ENCODE measurements around the gene CAMKK1. TPM values are rescaled to one million over a fixed set of nuclear protein-coding genes. Genes with fewer than 3 reads are reported as not detected.

Gene CAMKK1
- total and polyA plus RNA-seq, 4 donors = 3.8 to 14.9 (median 9.4) TPM

DNA sequence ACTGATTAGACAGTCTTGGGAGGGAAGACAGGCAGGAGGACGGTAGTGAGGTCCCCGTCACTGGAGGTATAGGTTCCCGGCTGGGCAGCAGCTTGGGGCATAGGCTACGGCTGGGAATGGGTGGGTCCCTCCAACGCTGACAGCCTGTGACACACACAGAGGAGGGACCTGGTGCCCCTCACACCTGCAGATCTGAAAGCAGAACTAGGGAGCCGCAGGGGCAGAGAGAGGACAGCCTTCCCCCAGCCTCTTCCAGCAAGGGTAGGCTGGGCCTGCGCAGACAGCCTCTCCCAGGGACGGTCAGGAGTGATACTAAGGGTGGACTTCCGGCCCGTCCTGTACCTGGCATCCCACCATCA is 21.4 kb upstream of the CAMKK1 start:
- no peak for ATAC-seq (ENCODE audit: insufficient read depth, low FRiP score)
- 38 to 65% methylated on average over 10 of the region's 10 CpGs for WGBS, 2 donors
- no peak for DNase-seq
- TF ChIP-seq, protein P1, sequence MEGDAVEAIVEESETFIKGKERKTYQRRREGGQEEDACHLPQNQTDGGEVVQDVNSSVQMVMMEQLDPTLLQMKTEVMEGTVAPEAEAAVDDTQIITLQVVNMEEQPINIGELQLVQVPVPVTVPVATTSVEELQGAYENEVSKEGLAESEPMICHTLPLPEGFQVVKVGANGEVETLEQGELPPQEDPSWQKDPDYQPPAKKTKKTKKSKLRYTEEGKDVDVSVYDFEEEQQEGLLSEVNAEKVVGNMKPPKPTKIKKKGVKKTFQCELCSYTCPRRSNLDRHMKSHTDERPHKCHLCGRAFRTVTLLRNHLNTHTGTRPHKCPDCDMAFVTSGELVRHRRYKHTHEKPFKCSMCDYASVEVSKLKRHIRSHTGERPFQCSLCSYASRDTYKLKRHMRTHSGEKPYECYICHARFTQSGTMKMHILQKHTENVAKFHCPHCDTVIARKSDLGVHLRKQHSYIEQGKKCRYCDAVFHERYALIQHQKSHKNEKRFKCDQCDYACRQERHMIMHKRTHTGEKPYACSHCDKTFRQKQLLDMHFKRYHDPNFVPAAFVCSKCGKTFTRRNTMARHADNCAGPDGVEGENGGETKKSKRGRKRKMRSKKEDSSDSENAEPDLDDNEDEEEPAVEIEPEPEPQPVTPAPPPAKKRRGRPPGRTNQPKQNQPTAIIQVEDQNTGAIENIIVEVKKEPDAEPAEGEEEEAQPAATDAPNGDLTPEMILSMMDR (IDR thresholded peaks at IDR 0.05; ENCODE audit: control extremely low read depth, extremely low read depth) = no peak
- Histone ChIP-seq H3K9ac (ENCODE audit: insufficient read depth in 1 of 2, low read length in 2 of 2) (no peak overlapping the region), H3K9me3 (ENCODE audit: control insufficient read depth in 4 of 4, insufficient read depth in 3 of 4, low read length in 3 of 4) (no peaks in the 10 kb centered on the region), H3K27me3 (ENCODE audit: control insufficient read depth in 3 of 3, insufficient read depth in 3 of 3, low read length in 2 of 3) (no peaks in the 10 kb centered on the region), H3K27ac (ENCODE audit: low read depth in 1 of 2, low read length in 1 of 2) (peak overlapping the region in 1 of 2 donors; percentile 63), H3K36me3 (ENCODE audit: control insufficient read depth in 4 of 4, insufficient read depth in 4 of 4, low read length in 4 of 4) (no peaks in the 10 kb centered on the region), H3K4me1 (ENCODE audit: control insufficient read depth in 5 of 5, insufficient read depth in 5 of 5, low read length in 5 of 5) (peaks cover 0 to 33% (median 19%) of the 10 kb centered on the region in 5 donors), H3K4me3 (no peak overlapping the region)

DNA sequence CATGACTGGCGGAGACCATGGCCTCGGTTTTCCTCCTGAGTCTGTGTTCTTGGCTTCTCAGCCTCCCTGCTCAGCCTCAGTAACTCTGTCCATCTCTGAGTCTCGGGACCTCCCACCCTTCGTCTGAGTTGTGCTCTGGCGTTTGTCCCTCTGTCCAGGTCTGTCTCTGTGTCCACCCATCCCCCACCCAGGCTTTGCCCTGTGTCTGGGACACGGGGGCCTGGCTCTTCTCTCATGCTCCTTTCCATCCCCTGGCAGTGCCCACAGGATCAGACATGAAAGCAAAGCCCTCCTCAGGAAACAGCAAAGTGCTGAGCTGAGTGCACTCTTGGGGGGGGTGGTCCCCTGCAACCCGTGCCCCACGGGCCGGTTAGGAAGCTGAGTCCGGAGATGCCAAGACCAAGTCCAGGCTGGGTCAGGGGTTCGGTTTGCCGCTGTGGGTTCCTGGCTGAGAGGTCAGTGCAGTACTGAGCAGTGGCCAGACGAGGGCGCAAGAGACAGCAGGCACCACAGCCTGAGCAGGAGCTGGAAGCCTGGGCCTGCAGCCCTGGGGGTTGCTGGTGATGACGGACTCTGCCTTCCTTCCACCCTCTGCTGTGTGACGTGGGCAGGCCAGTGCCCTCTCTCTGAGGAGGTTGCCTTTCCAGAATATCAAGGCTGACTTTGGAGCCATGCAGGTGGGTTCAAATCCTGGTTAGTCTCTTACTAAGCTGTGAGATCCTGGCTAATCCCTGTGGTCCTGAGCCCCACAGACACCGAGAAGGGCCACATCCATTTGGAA is 20.9 kb upstream of the CAMKK1 start:
- TF ChIP-seq, protein P1 (IDR thresholded peaks at IDR 0.05; ENCODE audit: control extremely low read depth, extremely low read depth) = peak; percentile 98
- H3K4me3 ChIP-seq = no peak overlapping the region
- no peaks in the 10 kb centered on the region for H3K27me3 ChIP-seq (ENCODE audit: control insufficient read depth in 3 of 3, insufficient read depth in 3 of 3, low read length in 2 of 3)
- DNase-seq (peak; percentile 75 to 80 (median 77)), ATAC-seq (ENCODE audit: insufficient read depth, low FRiP score) (peak; percentile 88)
- peak overlapping the region in 1 of 2 donors; percentile 63 for H3K27ac ChIP-seq (ENCODE audit: low read depth in 1 of 2, low read length in 1 of 2)
- H3K36me3 ChIP-seq (ENCODE audit: control insufficient read depth in 4 of 4, insufficient read depth in 4 of 4, low read length in 4 of 4) = no peaks in the 10 kb centered on the region
- H3K9ac ChIP-seq (ENCODE audit: insufficient read depth in 1 of 2, low read length in 2 of 2) = no peak overlapping the region
- peaks cover 0 to 33% (median 19%) of the 10 kb centered on the region in 5 donors for H3K4me1 ChIP-seq (ENCODE audit: control insufficient read depth in 5 of 5, insufficient read depth in 5 of 5, low read length in 5 of 5)
- 25 to 27% methylated on average over 17 of the region's 17 CpGs for WGBS, 2 donors
- no peaks in the 10 kb centered on the region for H3K9me3 ChIP-seq (ENCODE audit: control insufficient read depth in 4 of 4, insufficient read depth in 3 of 4, low read length in 3 of 4)

DNA sequence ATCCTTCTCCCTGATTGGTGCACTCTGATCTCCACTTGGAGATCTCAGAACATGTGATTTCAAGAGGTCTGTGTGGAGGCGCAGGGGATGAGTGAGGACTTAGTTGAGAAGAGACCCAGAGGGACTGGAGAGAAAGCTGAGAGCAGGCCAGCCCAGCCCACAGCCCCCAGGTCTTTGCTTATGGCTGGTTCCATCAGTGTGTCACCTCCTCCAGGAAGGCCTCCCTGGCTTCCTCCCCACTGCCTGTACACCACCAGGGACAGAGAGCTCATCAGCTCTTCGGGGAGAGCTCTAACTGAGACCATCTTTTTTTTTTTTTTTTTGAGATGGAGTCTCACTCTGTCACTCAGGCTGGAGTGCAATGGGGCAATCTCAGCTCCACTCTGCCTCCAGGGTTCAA is 20.0 kb upstream of the CAMKK1 start:
- 85 to 93% methylated on average over 2 of the region's 2 CpGs for WGBS, 2 donors
- H3K36me3 ChIP-seq (ENCODE audit: control insufficient read depth in 4 of 4, insufficient read depth in 4 of 4, low read length in 4 of 4) = no peaks in the 10 kb centered on the region
- H3K4me1 ChIP-seq (ENCODE audit: control insufficient read depth in 5 of 5, insufficient read depth in 5 of 5, low read length in 5 of 5) = peaks cover 0 to 33% (median 16%) of the 10 kb centered on the region in 5 donors
- no peak overlapping the region for H3K27ac ChIP-seq (ENCODE audit: low read depth in 1 of 2, low read length in 1 of 2)
- DNase-seq (no peak), ATAC-seq (ENCODE audit: insufficient read depth, low FRiP score) (no peak)
- no peaks in the 10 kb centered on the region for H3K9me3 ChIP-seq (ENCODE audit: control insufficient read depth in 4 of 4, insufficient read depth in 3 of 4, low read length in 3 of 4)
- TF ChIP-seq, protein P1 (IDR thresholded peaks at IDR 0.05; ENCODE audit: control extremely low read depth, extremely low read depth) = no peak
- H3K27me3 ChIP-seq (ENCODE audit: control insufficient read depth in 3 of 3, insufficient read depth in 3 of 3, low read length in 2 of 3) = no peaks in the 10 kb centered on the region
- no peak overlapping the region for H3K4me3 ChIP-seq
- no peak overlapping the region for H3K9ac ChIP-seq (ENCODE audit: insufficient read depth in 1 of 2, low read length in 2 of 2)
